ENCODE data around the gene GNAS.

The GNAS gene

GRCh38 chr20:58854638-58855471, 2.3 kb downstream of the GNAS start:
- TF ChIP-seq GATA3 (IDR thresholded peaks at IDR 0.05; ENCODE audit: low read depth, low read length) (no peak), GATA2 (IDR thresholded peaks at IDR 0.05; ENCODE audit: low read depth, low read length) (no peak)

GRCh38 chr20:58855506-58856389, 3.2 kb downstream of the GNAS start:
- TF ChIP-seq GATA3 (IDR thresholded peaks at IDR 0.05; ENCODE audit: low read depth, low read length): no peak
- no peak for TF ChIP-seq GATA2 (IDR thresholded peaks at IDR 0.05; ENCODE audit: low read depth, low read length)

- TF ChIP-seq GATA2 (IDR thresholded peaks at IDR 0.05; ENCODE audit: low read depth, low read length) (no peak), GATA3 (IDR thresholded peaks at IDR 0.05; ENCODE audit: low read depth, low read length) (no peak)
Measured at GRCh38 chr20:58863044-58863790, 10.7 kb downstream of the GNAS start.

GRCh38 chr20:58864346-58864745, 11.8 kb downstream of the GNAS start:
- no peak for TF ChIP-seq GATA3 (IDR thresholded peaks at IDR 0.05; ENCODE audit: low read depth, low read length)
- TF ChIP-seq GATA2 (IDR thresholded peaks at IDR 0.05; ENCODE audit: low read depth, low read length): no peak

GRCh38 chr20:58865843-58866242, 13.3 kb downstream of the GNAS start:
- TF ChIP-seq GATA3 (IDR thresholded peaks at IDR 0.05; ENCODE audit: low read depth, low read length) (no peak), GATA2 (IDR thresholded peaks at IDR 0.05; ENCODE audit: low read depth, low read length) (no peak)

- no peak for TF ChIP-seq GATA3 (IDR thresholded peaks at IDR 0.05; ENCODE audit: low read depth, low read length)
- TF ChIP-seq GATA2 (IDR thresholded peaks at IDR 0.05; ENCODE audit: low read depth, low read length): no peak
Measured at GRCh38 chr20:58867211-58867610, 14.7 kb downstream of the GNAS start.

- TF ChIP-seq GATA2 (IDR thresholded peaks at IDR 0.05; ENCODE audit: low read depth, low read length) (no peak), GATA3 (IDR thresholded peaks at IDR 0.05; ENCODE audit: low read depth, low read length) (no peak)
Measured at GRCh38 chr20:58868795-58869194, 16.3 kb downstream of the GNAS start.

GRCh38 chr20:58869662-58870227, 17.2 kb downstream of the GNAS start:
- TF ChIP-seq GATA3 (IDR thresholded peaks at IDR 0.05; ENCODE audit: low read depth, low read length) (no peak), GATA2 (IDR thresholded peaks at IDR 0.05; ENCODE audit: low read depth, low read length) (no peak)

GRCh38 chr20:58870293-58871014, 17.9 kb downstream of the GNAS start:
- no peak for TF ChIP-seq GATA3 (IDR thresholded peaks at IDR 0.05; ENCODE audit: low read depth, low read length)
- no peak for TF ChIP-seq GATA2 (IDR thresholded peaks at IDR 0.05; ENCODE audit: low read depth, low read length)

GRCh38 chr20:58871533-58872102, 19.1 kb downstream of the GNAS start:
- TF ChIP-seq GATA2 (IDR thresholded peaks at IDR 0.05; ENCODE audit: low read depth, low read length) (no peak), GATA3 (IDR thresholded peaks at IDR 0.05; ENCODE audit: low read depth, low read length) (no peak)

GRCh38 chr20:58874469-58874868, 22.0 kb downstream of the GNAS start:
- TF ChIP-seq GATA3 (IDR thresholded peaks at IDR 0.05; ENCODE audit: low read depth, low read length) (no peak), GATA2 (IDR thresholded peaks at IDR 0.05; ENCODE audit: low read depth, low read length) (no peak)

- TF ChIP-seq GATA2 (IDR thresholded peaks at IDR 0.05; ENCODE audit: low read depth, low read length) (no peak), GATA3 (IDR thresholded peaks at IDR 0.05; ENCODE audit: low read depth, low read length) (no peak)
Measured at GRCh38 chr20:58875111-58875510, 22.6 kb downstream of the GNAS start.
